Chondrocyte (in vitro differentiated cells): ENCODE results near the gene UBE2J1. TPM values are rescaled to one million over a fixed set of nuclear protein-coding genes. Genes with fewer than 3 reads are reported as not detected.

Experiments used
- DNase-seq: peaks from one replicate; pipeline ENCODE4 v3.0.0; 2021; ENCODE audit warnings: mixed read lengths, low spot score
- H3K27ac Mint-ChIP-seq: one replicate; pipeline ENCODE4 v1.8.0; 2021; ENCODE audit warnings: mild to moderate bottlenecking, moderate library complexity, mixed read lengths; ENCODE audit not compliant: unreplicated experiment
- H3K27me3 Mint-ChIP-seq: 2 replicates; pipeline ENCODE4 v1.8.0; 2021; ENCODE audit warnings: low read depth, mixed read lengths
- H3K36me3 Mint-ChIP-seq: 2 replicates; pipeline ENCODE4 v1.8.0; 2021; ENCODE audit warnings: low read depth, mixed read lengths
- H3K4me1 Mint-ChIP-seq: 2 replicates; pipeline ENCODE4 v1.8.0; 2021; ENCODE audit warnings: low read depth, mild to moderate bottlenecking, mixed read lengths
- H3K4me3 Mint-ChIP-seq: one replicate; pipeline ENCODE4 v1.8.0; 2021; ENCODE audit warnings: mild to moderate bottlenecking, moderate library complexity, mixed read lengths; ENCODE audit not compliant: unreplicated experiment
- H3K9me3 Mint-ChIP-seq: 2 replicates; pipeline ENCODE4 v1.8.0; 2021; ENCODE audit warnings: low read depth, mixed read lengths
- total RNA-seq: library from RNA; stranded (reverse); gene quantifications from 3 replicates; pipeline ENCODE4 v1.2.1, GENCODE V29; 2021
- TF ChIP-seq, protein P1 (sequence below): fragments of 200-600 bp; sonication (generic); IDR thresholded peaks from 2 replicates; pipeline ENCODE4 v1.5.0; 2021; ENCODE audit warnings: antibody characterized with exemption, mild to moderate bottlenecking, moderate library complexity

The UBE2J1 gene
- total RNA-seq, 1 donor from 2014 or later, result 49.1 TPM

DNA sequence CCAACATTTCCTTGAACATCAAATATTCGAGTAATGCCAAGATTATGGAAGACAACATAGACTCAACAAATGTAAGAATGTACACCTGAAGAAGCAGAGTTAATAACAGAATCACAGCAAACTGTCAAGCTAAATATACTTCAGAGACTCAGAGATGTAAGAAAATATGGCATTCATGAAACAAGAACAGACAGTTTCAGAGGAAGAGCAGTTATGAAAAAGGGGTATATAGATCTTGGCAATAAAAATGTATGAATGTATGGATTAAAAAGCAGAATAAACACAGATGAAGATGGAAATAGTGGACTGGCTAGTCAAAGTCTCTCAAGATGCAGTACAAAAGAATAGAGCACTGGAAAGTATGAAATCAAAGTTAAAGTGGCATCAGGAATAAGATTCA is 41.1 kb upstream of the UBE2J1 start:
- peaks cover 15% of the 10 kb centered on the region for H3K9me3 Mint-ChIP-seq

DNA sequence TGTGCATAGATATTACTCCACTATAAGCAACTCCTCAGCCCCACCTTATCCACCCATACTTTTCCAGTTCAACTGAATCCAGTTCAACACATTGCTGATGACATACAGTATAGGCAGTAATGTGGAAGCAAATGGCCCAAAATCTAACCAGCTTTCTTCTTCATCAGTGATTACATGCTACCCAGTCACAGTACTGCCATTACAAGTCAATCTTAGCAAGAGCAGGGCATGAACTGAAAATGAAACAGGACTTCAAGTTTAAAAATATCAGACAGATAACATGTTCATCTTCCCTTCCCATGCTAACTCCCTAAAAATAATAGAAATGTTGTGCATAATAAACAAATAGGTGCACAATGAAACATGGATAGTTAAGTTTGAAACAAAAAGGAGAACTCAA is 40.3 kb upstream of the UBE2J1 start:
- DNase-seq, result no peak
- peaks cover 15% of the 10 kb centered on the region for H3K9me3 Mint-ChIP-seq
- H3K36me3 Mint-ChIP-seq, result peaks cover 10% of the 10 kb centered on the region
- H3K27ac Mint-ChIP-seq, result no peak overlapping the region
- peaks cover 2% of the 10 kb centered on the region for H3K27me3 Mint-ChIP-seq
- no peak overlapping the region for H3K4me3 Mint-ChIP-seq
- TF ChIP-seq, protein P1, sequence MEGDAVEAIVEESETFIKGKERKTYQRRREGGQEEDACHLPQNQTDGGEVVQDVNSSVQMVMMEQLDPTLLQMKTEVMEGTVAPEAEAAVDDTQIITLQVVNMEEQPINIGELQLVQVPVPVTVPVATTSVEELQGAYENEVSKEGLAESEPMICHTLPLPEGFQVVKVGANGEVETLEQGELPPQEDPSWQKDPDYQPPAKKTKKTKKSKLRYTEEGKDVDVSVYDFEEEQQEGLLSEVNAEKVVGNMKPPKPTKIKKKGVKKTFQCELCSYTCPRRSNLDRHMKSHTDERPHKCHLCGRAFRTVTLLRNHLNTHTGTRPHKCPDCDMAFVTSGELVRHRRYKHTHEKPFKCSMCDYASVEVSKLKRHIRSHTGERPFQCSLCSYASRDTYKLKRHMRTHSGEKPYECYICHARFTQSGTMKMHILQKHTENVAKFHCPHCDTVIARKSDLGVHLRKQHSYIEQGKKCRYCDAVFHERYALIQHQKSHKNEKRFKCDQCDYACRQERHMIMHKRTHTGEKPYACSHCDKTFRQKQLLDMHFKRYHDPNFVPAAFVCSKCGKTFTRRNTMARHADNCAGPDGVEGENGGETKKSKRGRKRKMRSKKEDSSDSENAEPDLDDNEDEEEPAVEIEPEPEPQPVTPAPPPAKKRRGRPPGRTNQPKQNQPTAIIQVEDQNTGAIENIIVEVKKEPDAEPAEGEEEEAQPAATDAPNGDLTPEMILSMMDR, result no peak
- H3K4me1 Mint-ChIP-seq, result no peaks in the 10 kb centered on the region

More for the DNA sequence above, 41.1 kb upstream of the UBE2J1 start:
- Mint-ChIP-seq H3K27ac (no peak overlapping the region), H3K27me3 (peaks cover 2% of the 10 kb centered on the region), H3K4me1 (no peaks in the 10 kb centered on the region), H3K4me3 (no peak overlapping the region), H3K36me3 (peaks cover 10% of the 10 kb centered on the region)
- TF ChIP-seq, protein P1, result no peak
- DNase-seq, result no peak

DNA sequence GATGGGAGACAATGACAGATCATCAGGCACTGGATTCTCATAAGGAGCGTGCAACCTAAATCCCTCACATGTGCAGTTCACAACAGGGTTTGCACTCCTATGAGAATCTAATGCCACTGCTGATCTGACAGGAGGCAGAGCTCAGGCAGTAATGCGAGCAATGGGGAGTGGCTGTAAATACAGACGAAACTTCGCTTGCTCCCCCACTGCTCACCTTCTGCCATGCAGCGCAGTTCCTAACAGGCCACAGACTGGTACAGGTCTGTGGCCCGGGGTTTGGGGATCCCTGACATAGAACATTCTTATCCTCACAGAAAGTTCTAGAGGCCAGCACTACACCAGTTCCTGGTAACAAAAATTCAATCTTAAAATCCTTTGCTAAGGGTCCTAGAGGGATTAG is 36.3 kb upstream of the UBE2J1 start:
- TF ChIP-seq, protein P1, result no peak
- no peak for DNase-seq
- H3K36me3 Mint-ChIP-seq, result peaks cover 7% of the 10 kb centered on the region
- no peak overlapping the region for H3K4me3 Mint-ChIP-seq
- peaks cover 2% of the 10 kb centered on the region for H3K27me3 Mint-ChIP-seq
- H3K9me3 Mint-ChIP-seq, result peaks cover 8% of the 10 kb centered on the region
- no peaks in the 10 kb centered on the region for H3K4me1 Mint-ChIP-seq
- H3K27ac Mint-ChIP-seq, result no peak overlapping the region

DNA sequence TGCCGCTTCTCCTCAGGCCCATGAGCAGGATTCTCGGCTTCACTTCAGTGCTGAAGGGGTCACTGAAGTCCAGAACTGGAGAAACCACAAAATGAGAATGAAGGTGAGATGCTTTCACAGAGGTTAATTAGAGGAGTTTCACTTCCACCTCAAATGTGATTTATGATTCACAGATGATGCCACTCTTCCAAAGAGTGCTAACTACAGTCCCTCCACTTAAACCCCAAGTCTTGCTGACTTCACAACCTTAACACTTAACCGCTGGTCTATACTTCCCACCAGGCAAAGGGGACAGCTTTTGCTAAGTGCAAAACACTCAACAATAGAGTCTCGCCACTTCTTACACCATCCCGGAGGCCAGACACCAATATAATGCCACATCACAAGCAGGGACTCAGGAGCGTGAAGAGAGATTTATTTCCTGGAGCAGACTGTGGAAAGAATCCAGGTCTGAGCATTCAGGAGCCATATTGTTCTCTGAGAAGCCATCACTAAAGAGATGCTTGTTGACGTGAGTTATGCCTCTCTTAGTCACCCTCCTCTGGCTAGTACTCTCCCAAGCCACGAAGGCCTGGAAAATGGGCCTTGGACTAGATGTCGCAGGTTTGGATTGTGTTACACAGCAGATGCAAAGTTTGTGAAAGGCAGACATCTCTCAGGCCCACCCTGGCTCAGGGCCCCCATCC is 35.1 kb upstream of the UBE2J1 start:
- DNase-seq, result no peak
- Mint-ChIP-seq H3K9me3 (no peaks in the 10 kb centered on the region), H3K27ac (no peak overlapping the region), H3K36me3 (peaks cover 2% of the 10 kb centered on the region), H3K4me3 (no peak overlapping the region), H3K4me1 (no peaks in the 10 kb centered on the region), H3K27me3 (no peaks in the 10 kb centered on the region)
- TF ChIP-seq, protein P1, result no peak

DNA sequence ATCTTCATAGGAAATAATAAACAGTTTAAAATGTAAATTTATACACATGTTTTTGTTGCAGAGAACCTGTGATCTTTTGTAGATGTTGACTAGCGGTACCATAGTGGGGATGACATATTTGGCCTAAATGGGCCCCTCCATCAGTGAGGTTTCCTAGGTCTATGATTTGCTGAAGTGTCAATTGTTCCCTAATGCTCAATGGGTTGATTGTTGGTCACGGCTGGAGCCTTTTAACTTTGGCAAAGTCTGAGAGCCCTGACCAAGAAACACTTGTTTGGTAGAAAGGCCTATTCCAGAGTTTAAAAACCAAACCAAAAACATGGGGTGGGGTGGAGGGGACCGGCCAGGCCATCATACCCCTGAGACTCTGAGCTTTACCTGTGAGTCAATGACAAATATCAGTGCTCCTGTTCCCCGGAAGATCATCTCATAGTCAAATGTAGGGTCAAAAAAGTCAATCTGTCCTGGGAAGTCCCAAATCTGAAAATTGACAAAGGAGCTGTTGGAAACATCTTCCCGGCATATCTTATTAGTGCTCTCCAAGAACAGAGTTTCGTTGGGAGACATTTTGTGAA is 34.5 kb upstream of the UBE2J1 start:
- TF ChIP-seq, protein P1, result no peak
- H3K27me3 Mint-ChIP-seq, result no peaks in the 10 kb centered on the region
- no peaks in the 10 kb centered on the region for H3K4me1 Mint-ChIP-seq
- H3K27ac Mint-ChIP-seq, result no peak overlapping the region
- no peak overlapping the region for H3K4me3 Mint-ChIP-seq
- H3K36me3 Mint-ChIP-seq, result peaks cover 2% of the 10 kb centered on the region
- no peaks in the 10 kb centered on the region for H3K9me3 Mint-ChIP-seq
- DNase-seq, result no peak
